Activated naive CD4-positive, alpha-beta T cell treated with anti-CD3 and anti-CD28 coated beads, Interleukin-2, amount 50 U/mL, for 72 hours (primary cell): ENCODE results near the gene NEU1. TPM values are rescaled to one million over a fixed set of nuclear protein-coding genes. Genes with fewer than 3 reads are reported as not detected.
"Not testable (repeated sequence)": the region's sequence is repeated elsewhere in the genome, so short reads cannot be mapped to it uniquely, and the experiment has no call there.

Source experiments
- ATAC-seq, 2 donors: fragments of 150-1000 bp; cut with Tn5 transposase; 2 replicates each; pipeline ENCODE4 v1.10.0; 2021; ENCODE audit warnings: mild to moderate bottlenecking in 2 of 2, moderate library complexity in 2 of 2
- DNase-seq, 2 donors: peaks; one replicate each; pipeline ENCODE4 v3.0.0; 2021 to 2022; ENCODE audit warnings: low spot score in 2 of 2
- H3K27ac Mint-ChIP-seq, 2 donors: one replicate each; pipeline ENCODE4 v1.8.0; 2022; ENCODE audit warnings: mild to moderate bottlenecking in 2 of 2, mixed read lengths in 2 of 2
- H3K36me3 Mint-ChIP-seq, 2 donors: one replicate each; pipeline ENCODE4 v1.8.0; 2022; ENCODE audit warnings: mixed read lengths in 2 of 2
- H3K9me3 Mint-ChIP-seq, 2 donors: one replicate each; pipeline ENCODE4 v1.8.0; 2022; ENCODE audit warnings: mixed read lengths in 2 of 2
- total RNA-seq, 2 donors: library from RNA; stranded (reverse); gene quantifications; one replicate each; pipeline ENCODE4 v1.2.3, GENCODE V29; 2022

The NEU1 gene
- total RNA-seq, 2 donors from 2014 or later: 18.6 to 48.8 TPM

DNA sequence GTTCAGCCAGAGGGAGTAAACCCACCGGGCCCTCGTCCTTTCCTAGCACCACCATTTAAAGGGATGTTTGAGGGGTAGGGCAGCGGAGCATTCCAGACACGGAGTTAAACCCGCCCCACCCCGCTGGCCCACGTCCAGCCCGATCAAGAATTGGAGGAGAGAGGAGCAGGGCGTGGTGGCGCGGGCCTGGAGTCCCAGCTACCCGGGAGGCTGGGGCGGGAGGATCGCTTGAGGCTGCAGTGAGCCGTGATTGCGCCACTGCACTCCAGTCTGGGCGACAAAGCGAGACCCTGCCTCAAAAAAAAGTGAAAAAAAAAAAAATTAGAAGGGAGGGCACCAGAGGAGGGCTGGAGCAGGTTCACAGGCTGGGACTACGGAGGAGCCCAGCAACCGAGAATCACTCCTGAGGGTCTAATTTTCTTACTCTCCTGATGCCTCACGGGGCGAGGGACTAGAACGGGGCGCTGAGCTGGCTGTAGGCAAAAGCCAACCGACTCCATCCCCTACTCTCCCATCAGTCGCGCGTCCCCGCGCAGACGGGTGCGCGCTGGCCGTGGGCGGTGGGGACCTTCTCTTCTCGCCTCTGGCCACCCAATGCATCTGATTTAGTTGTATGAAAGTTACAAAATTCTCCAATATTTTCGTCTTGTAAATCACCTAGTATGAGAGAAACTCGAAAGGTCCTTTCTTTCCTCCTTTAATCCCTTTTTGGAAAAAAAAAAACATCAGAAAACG, 41.2 kb downstream of the NEU1 start:
- ATAC-seq: peak; percentile 40 to 41
- no peaks in the 10 kb centered on the region for H3K9me3 Mint-ChIP-seq
- peaks cover 7 to 16% of the 10 kb centered on the region in 2 donors for H3K36me3 Mint-ChIP-seq
- H3K27ac Mint-ChIP-seq: peak overlapping the region; percentile 83 to 96
- peak; percentile 72 to 74 for DNase-seq

DNA sequence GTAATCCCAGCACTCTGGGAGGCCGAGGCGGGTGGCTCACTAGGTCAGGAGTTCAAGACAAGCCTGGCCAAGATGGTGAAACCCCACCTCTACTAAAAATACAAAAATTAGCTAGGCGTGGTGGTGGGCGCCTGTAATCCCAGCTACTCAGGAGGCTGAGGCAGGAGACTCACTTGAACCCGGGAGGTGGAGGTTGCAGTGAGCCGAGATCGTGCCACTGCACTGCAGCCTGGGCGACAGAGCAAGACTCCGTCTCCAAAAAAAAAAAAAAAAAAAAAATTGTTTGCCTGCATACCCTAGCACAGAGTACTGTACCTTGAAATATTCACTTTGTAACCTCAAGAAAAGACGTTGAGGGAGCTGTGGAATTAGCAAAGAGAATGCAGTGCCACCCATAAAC, 42.2 kb downstream of the NEU1 start:
- H3K27ac Mint-ChIP-seq: peak overlapping the region in 1 of 2 donors; percentile 83
- peaks cover 7 to 20% of the 10 kb centered on the region in 2 donors for H3K36me3 Mint-ChIP-seq
- not testable (repeated sequence) for H3K9me3 Mint-ChIP-seq, ATAC-seq, DNase-seq

DNA sequence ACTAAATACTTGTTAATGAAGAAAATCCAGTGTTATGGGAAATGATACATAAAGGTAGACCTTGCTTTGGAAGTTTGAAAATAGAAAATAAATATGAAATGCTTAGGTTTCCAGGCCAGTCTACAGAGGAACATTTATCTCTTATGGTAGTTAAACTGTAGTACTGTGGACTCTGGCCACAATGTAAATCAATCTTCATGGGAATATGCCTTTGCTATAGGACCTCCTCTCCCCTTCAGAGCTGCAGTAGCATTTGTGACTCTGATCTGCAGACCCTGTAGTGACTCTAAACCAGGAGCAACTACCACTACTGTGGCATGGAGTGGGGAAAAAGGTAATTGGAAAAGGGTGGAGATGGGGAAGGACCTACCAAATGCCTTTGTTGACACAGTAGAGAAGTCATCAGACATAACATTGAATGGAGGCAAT, 42.7 kb downstream of the NEU1 start:
- Mint-ChIP-seq H3K27ac (peak overlapping the region in 1 of 2 donors; percentile 15), H3K36me3 (peaks cover 7 to 25% of the 10 kb centered on the region in 2 donors), H3K9me3 (no peaks in the 10 kb centered on the region)
- no peak for DNase-seq
- no peak for ATAC-seq

DNA sequence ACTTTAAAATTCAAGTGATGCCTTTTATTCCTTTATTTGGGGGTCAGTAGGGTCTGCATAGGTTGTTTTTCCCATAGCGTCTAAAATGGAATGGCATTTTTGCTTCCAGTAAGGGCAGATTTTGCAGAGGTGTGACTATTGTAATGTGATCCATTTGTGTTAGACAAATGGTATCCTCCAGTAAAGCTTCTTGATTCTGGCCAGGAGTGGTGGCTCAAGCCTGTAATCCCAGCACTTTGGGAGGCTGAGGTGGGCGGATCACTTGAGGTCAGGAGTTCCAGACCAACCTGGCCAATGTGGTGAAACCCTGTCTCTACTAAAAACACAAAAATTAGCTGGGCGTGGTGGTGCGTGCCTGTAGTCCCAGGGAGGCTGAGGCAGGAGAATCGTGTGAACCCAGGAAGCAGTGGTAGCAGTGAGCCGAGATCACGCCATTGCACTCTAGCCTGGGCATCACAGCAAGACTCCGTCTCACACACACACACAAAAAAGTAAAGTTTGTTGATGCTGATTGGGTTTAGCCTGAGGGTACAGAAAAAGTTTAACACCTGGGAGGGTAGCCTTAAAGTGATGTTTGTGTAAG, 44.6 kb downstream of the NEU1 start:
- Mint-ChIP-seq H3K27ac (peak overlapping the region; percentile 83 to 91), H3K36me3 (peaks cover 7 to 27% of the 10 kb centered on the region in 2 donors)
- not testable (repeated sequence) for DNase-seq, ATAC-seq, H3K9me3 Mint-ChIP-seq

DNA sequence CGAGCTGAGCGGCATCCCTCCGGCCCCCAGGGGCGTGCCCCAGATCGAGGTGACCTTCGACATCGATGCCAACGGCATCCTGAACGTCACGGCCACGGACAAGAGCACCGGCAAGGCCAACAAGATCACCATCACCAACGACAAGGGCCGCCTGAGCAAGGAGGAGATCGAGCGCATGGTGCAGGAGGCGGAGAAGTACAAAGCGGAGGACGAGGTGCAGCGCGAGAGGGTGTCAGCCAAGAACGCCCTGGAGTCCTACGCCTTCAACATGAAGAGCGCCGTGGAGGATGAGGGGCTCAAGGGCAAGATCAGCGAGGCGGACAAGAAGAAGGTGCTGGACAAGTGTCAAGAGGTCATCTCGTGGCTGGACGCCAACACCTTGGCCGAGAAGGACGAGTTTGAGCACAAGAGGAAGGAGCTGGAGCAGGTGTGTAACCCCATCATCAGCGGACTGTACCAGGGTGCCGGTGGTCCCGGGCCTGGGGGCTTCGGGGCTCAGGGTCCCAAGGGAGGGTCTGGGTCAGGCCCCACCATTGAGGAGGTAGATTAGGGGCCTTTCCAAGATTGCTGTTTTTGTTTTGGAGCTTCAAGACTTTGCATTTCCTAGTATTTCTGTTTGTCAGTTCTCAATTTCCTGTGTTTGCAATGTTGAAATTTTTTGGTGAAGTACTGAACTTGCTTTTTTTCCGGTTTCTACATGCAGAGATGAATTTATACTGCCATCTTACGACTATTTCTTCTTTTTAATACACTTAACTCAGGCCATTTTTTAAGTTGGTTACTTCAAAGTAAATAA, 45.3 kb downstream of the NEU1 start:
- not testable (repeated sequence) for H3K9me3 Mint-ChIP-seq, DNase-seq
- H3K36me3 Mint-ChIP-seq: peaks cover 7 to 27% of the 10 kb centered on the region in 2 donors
- H3K27ac Mint-ChIP-seq: peak overlapping the region; percentile 83 to 91
- peak; percentile 5 to 12 for ATAC-seq

DNA sequence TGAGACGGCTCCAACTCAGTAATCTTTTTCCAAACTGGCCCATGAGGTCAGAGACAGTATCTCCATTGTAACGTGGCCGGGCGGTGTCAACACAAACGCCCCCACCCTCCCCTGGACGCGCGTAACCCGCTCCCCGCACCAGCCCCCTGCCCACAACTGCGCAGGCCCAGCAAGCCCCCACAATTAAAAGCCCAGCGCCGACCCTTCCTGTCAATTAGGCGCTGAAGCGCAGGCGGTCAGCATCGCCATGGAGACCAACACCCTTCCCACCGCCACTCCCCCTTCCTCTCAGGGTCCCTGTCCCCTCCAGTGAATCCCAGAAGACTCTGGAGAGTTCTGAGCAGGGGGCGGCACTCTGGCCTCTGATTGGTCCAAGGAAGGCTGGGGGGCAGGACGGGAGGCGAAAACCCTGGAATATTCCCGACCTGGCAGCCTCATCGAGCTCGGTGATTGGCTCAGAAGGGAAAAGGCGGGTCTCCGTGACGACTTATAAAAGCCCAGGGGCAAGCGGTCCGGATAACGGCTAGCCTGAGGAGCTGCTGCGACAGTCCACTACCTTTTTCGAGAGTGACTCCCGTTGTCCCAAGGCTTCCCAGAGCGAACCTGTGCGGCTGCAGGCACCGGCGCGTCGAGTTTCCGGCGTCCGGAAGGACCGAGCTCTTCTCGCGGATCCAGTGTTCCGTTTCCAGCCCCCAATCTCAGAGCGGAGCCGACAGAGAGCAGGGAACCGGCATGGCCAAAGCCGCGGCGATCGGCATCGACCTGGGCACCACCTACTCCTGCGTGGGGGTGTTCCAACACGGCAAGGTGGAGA, 47.4 kb downstream of the NEU1 start, which contains the start of the genes HSPA1A and HSPA1L:
Gene HSPA1A, plus strand, starts transcription at position 519 of the 814 bp plus-strand sequence. Its CDS starts 214 bp downstream, at position 733.
Gene HSPA1L, minus strand, starts transcription at position 259 of the 814 bp plus-strand sequence. CDS start 3,311 bp downstream, outside the sequence.
- ATAC-seq (peak; percentile 23 to 43), DNase-seq (peak; percentile 70 to 80)
- Mint-ChIP-seq H3K36me3 (peaks cover 7 to 27% of the 10 kb centered on the region in 2 donors), H3K9me3 (no peaks in the 10 kb centered on the region), H3K27ac (peak within 1 kb of the TSS; percentile 88 to 98)

DNA sequence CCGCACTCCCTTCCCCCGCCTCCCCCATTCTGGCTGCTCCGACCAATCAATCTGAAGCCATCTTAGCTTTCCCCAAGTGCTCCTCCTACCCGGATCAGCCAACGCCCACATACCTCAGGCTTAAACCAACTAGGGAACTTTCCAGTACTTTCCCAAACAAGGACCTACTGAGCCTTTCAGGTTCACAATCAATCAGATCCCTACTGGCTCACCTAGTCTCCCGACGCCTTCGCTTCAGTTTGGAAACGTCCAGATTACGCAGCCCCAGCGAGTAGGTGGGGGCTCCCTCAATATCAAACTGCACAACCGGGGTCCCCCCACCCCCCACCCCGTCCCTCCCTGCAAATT, 48.0 kb downstream of the NEU1 start:
- Mint-ChIP-seq H3K36me3 (peaks cover 7 to 27% of the 10 kb centered on the region in 2 donors), H3K9me3 (no peaks in the 10 kb centered on the region), H3K27ac (peak overlapping the region; percentile 88 to 94)
- peak; percentile 68 to 76 for DNase-seq
- ATAC-seq: peak; percentile 42 to 61

DNA sequence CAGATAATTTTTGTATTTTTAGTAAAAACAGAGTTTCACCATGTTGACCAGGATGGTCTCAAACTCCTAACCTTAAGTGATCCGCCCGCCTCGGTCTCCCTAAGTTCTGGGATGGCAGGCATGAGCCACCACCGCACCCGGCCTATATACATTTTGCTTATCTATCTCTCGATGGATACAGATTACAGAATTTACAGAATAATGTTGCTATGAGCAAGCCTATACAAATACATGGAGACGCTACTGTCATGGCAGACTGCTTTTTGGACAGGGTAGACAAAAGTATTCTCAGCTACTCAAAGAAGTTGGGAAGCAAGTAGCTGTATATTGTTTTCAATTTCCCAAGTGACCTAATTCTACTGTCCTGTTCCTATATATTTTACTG, 49.2 kb downstream of the NEU1 start:
- ATAC-seq (no peak), DNase-seq (no peak)
- Mint-ChIP-seq H3K36me3 (peaks cover 7 to 23% of the 10 kb centered on the region in 2 donors), H3K9me3 (no peaks in the 10 kb centered on the region), H3K27ac (peak overlapping the region; percentile 88 to 98)

DNA sequence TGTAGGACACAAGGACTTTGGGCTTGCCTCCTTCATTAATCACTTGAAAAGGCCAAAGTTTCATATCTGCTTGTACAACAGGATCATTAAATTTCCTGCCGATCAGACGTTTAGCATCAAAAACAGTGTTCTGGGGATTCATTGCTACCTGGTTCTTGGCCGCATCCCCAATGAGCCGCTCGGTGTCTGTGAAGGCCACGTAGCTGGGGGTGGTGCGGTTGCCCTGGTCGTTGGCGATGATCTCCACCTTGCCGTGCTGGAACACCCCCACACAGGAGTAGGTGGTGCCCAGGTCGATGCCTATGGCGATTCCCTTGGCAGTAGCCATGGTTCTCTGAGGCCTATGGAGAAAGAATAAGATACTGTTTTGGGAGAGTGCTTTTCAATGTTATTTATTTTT, 51.0 kb downstream of the NEU1 start:
- peaks cover under 1 to 13% of the 10 kb centered on the region in 2 donors for H3K36me3 Mint-ChIP-seq
- H3K9me3 Mint-ChIP-seq: no peaks in the 10 kb centered on the region
- ATAC-seq (no peak), DNase-seq (no peak)
- H3K27ac Mint-ChIP-seq: peak overlapping the region in 1 of 2 donors; percentile 98

DNA sequence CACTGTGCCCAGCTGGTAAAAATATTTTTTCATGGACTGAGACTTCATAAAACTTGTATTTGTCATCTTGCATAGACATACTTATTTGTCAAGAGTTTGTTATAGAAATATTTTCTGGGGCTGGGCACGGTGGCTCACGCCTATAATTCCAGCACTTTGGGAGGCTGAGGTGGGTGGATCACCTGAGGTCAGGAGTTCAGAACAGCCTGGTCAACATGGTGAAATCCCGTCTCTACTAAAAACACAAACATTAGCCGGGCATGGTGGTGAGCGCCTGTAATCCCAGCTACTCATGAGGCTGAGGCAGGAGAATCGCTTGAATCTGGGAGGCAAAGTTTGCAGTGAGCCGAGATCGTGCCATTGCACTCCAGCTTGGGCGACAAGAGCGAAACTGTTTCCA, 54.0 kb downstream of the NEU1 start:
- not testable (repeated sequence) for ATAC-seq, H3K27ac Mint-ChIP-seq, H3K9me3 Mint-ChIP-seq, DNase-seq
- peaks cover 11% of the 10 kb centered on the region in 2 donors for H3K36me3 Mint-ChIP-seq

Other genes with a start within 250 kb of the NEU1 start
- gene AIF1, start 247.6 kb downstream of the NEU1 start, total RNA-seq: 100 to 1,000 TPM in 1 of 2 donors, 10 to 100 TPM in 1; 43.9 to 117 TPM
- 100 to 1,000 TPM; 253 to 336 TPM for gene PRRC2A, start 242.1 kb downstream of the NEU1 start, total RNA-seq
- gene BAG6, start 210.2 kb downstream of the NEU1 start, total RNA-seq: 100 to 1,000 TPM; 286 to 303 TPM
- 1 to 10 TPM; 2.6 to 2.7 TPM for gene APOM, start 206.9 kb downstream of the NEU1 start, total RNA-seq
- 10 to 100 TPM; 15.0 to 16.4 TPM for gene C6orf47, start 202.0 kb downstream of the NEU1 start, total RNA-seq
- 10 to 100 TPM; 36.2 to 39.0 TPM for gene GPANK1, start 197.8 kb downstream of the NEU1 start, total RNA-seq
- 100 to 1,000 TPM; 242 to 251 TPM for gene CSNK2B, start 196.7 kb downstream of the NEU1 start, total RNA-seq
- 10 to 100 TPM; 23.4 to 26.5 TPM for gene LY6G5B, start 192.8 kb downstream of the NEU1 start, total RNA-seq
- 1 to 10 TPM; 1.8 to 4.1 TPM for gene LY6G5C, start 181.8 kb downstream of the NEU1 start, total RNA-seq
- gene ABHD16A, start 159.5 kb downstream of the NEU1 start, total RNA-seq: 10 to 100 TPM; 33.1 to 46.8 TPM
- gene LY6G6F, start 156.0 kb downstream of the NEU1 start, total RNA-seq: not detected
- gene LY6G6D, start 147.5 kb downstream of the NEU1 start, total RNA-seq: not detected
- not detected for gene LY6G6C, start 141.1 kb downstream of the NEU1 start, total RNA-seq
- gene MPIG6B, start 139.4 kb downstream of the NEU1 start, total RNA-seq: not detected
- 10 to 100 TPM in 1 of 2 donors, 1 to 10 TPM in 1; 6.7 to 42.6 TPM for gene DDAH2, start 133.5 kb downstream of the NEU1 start, total RNA-seq
- gene CLIC1, start 126.3 kb downstream of the NEU1 start, total RNA-seq: 100 to 1,000 TPM; 440 to 455 TPM
- gene MSH5, start 122.8 kb downstream of the NEU1 start, total RNA-seq: 100 to 1,000 TPM; 116 to 158 TPM
- 10 to 100 TPM; 13.3 to 21.3 TPM for gene SAPCD1, start 100.2 kb downstream of the NEU1 start, total RNA-seq
- gene VWA7, start 85.5 kb downstream of the NEU1 start, total RNA-seq: 1 to 10 TPM in 1 of 2 donors, under 1 TPM in 1; 0.68 to 2.6 TPM
- gene VARS1, start 67.1 kb downstream of the NEU1 start, total RNA-seq: 100 to 1,000 TPM in 1 of 2 donors, 10 to 100 TPM in 1; 57.7 to 127 TPM
- gene LSM2, start 55.9 kb downstream of the NEU1 start, total RNA-seq: 100 to 1,000 TPM; 150 to 173 TPM
- gene HSPA1L, start 47.5 kb downstream of the NEU1 start, total RNA-seq: 1 to 10 TPM; 2.3 to 2.8 TPM
- 10 to 100 TPM; 55.1 to 79.8 TPM for gene HSPA1A, start 47.3 kb downstream of the NEU1 start, total RNA-seq
- gene HSPA1B, start 35.1 kb downstream of the NEU1 start, total RNA-seq: 100 to 1,000 TPM in 1 of 2 donors, 10 to 100 TPM in 1; 53.8 to 171 TPM
- under 1 TPM in 1 of 2 donors, not detected in 1; 0.29 TPM for gene SLC44A4, start 16.2 kb upstream of the NEU1 start, total RNA-seq
- gene EHMT2, start 34.9 kb upstream of the NEU1 start, total RNA-seq: 10 to 100 TPM; 40.1 to 58.5 TPM
- gene ZBTB12, start 39.3 kb upstream of the NEU1 start, total RNA-seq: 1 to 10 TPM; 1.3 to 2.4 TPM
- gene C2, start 64.9 kb upstream of the NEU1 start, total RNA-seq: 1 to 10 TPM in 1 of 2 donors, under 1 TPM in 1; 0.53 to 5.2 TPM
- gene CFB, start 83.3 kb upstream of the NEU1 start, total RNA-seq: 1 to 10 TPM; 1.9 to 3.6 TPM
- 10 to 100 TPM; 69.7 to 70.9 TPM for gene NELFE, start 96.2 kb upstream of the NEU1 start, total RNA-seq
- 100 to 1,000 TPM in 1 of 2 donors, 10 to 100 TPM in 1; 91.8 to 115 TPM for gene SKIC2, start 96.4 kb upstream of the NEU1 start, total RNA-seq
- gene DXO, start 109.3 kb upstream of the NEU1 start, total RNA-seq: 10 to 100 TPM; 16.2 to 18.5 TPM
- gene C4A, start 119.2 kb upstream of the NEU1 start, total RNA-seq: 1 to 10 TPM; 4.1 to 8.1 TPM
- 1 to 10 TPM; 3.9 to 5.2 TPM for gene C4B, start 152.0 kb upstream of the NEU1 start, total RNA-seq
- under 1 TPM; 0.32 to 0.49 TPM for gene CYP21A2, start 175.6 kb upstream of the NEU1 start, total RNA-seq
- 10 to 100 TPM; 10.1 to 30.4 TPM for gene TNXB, start 246.5 kb upstream of the NEU1 start, total RNA-seq